Measurements from ENCODE around the gene COL18A1. TPM values are rescaled to one million over a fixed set of nuclear protein-coding genes. Genes with fewer than 3 reads are reported as not detected.

COL18A1 gene
- total and polyA plus RNA-seq, 3 experiments from 2014 or later: 1.9 to 4.7 (median 2.2) TPM

GRCh38 chr21:45443595-45444181 is 38.7 kb downstream of the COL18A1 start:
- Histone ChIP-seq H3K36me3 (ENCODE audit: insufficient read depth, low read length) (no peaks in the 10 kb centered on the region), H3K4me3 (ENCODE audit: low read length) (no peak overlapping the region), H3K27me3 (ENCODE audit: insufficient read depth, low read length, poor library complexity, severe bottlenecking) (no peaks in the 10 kb centered on the region), H3K4me1 (ENCODE audit: insufficient read depth, low read length) (peaks cover 6% of the 10 kb centered on the region), H3K9me3 (ENCODE audit: low read length) (no peaks in the 10 kb centered on the region), H3K27ac (ENCODE audit: low read depth, low read length) (no peak overlapping the region)
- Mint-ChIP-seq H3K27ac (no peak overlapping the region), H3K36me3 (no peaks in the 10 kb centered on the region), H3K4me1 (peaks cover 4 to 8% (median 5%) of the 10 kb centered on the region in 3 donors), H3K27me3 (peaks cover 14 to 34% of the 10 kb centered on the region in 2 donors), H3K4me3 (no peak overlapping the region), H3K9me3 (no peaks in the 10 kb centered on the region)
- CTCF ChIA-PET: no interaction called here
- peak in 2 of 5 donors; percentile 8 to 35 for DNase-seq
- POLR2A ChIA-PET: interaction anchor here (0.7 kb wide), 1 partner anchor 989 kb away, joined by 8 read pairs; no protein-coding TSS in a partner anchor

GRCh38 chr21:45444385-45444784 is 39.4 kb downstream of the COL18A1 start:
- H3K27me3 Mint-ChIP-seq: peaks cover 14 to 35% of the 10 kb centered on the region in 2 donors
- ChIA-PET POLR2A (no interaction called here), CTCF (no interaction called here)

GRCh38 chr21:45445369-45445768 is 40.4 kb downstream of the COL18A1 start:
- peaks cover 13 to 35% of the 10 kb centered on the region in 2 donors for H3K27me3 Mint-ChIP-seq
- H3K9me3 Mint-ChIP-seq: no peaks in the 10 kb centered on the region
- no peaks in the 10 kb centered on the region for H3K4me1 Mint-ChIP-seq
- H3K4me3 Mint-ChIP-seq: no peak overlapping the region
- no peaks in the 10 kb centered on the region for H3K36me3 Mint-ChIP-seq
- Histone ChIP-seq H3K36me3 (ENCODE audit: insufficient read depth, low read length) (no peaks in the 10 kb centered on the region), H3K4me1 (ENCODE audit: insufficient read depth, low read length) (no peaks in the 10 kb centered on the region), H3K27me3 (ENCODE audit: insufficient read depth, low read length, poor library complexity, severe bottlenecking) (no peaks in the 10 kb centered on the region), H3K4me3 (ENCODE audit: low read length) (no peak overlapping the region), H3K27ac (ENCODE audit: low read depth, low read length) (no peak overlapping the region), H3K9me3 (ENCODE audit: low read length) (no peaks in the 10 kb centered on the region)
- CTCF ChIA-PET: no interaction called here
- POLR2A ChIA-PET: no interaction called here
- H3K27ac Mint-ChIP-seq: peak overlapping the region in 1 of 8 donors; percentile 24
- no peak for DNase-seq

More at GRCh38 chr21:45444385-45444784, 39.4 kb downstream of the COL18A1 start:
- Mint-ChIP-seq H3K4me1 (peaks cover 1 to 3% (median 2%) of the 10 kb centered on the region in 3 donors), H3K9me3 (no peaks in the 10 kb centered on the region), H3K36me3 (no peaks in the 10 kb centered on the region), H3K27ac (no peak overlapping the region), H3K4me3 (no peak overlapping the region)
- H3K9me3 ChIP-seq (ENCODE audit: low read length): no peaks in the 10 kb centered on the region
- no peaks in the 10 kb centered on the region for H3K36me3 ChIP-seq (ENCODE audit: insufficient read depth, low read length)
- DNase-seq: peak in 1 of 5 donors; percentile 12
- no peaks in the 10 kb centered on the region for H3K4me1 ChIP-seq (ENCODE audit: insufficient read depth, low read length)
- no peaks in the 10 kb centered on the region for H3K27me3 ChIP-seq (ENCODE audit: insufficient read depth, low read length, poor library complexity, severe bottlenecking)
- no peak overlapping the region for H3K27ac ChIP-seq (ENCODE audit: low read depth, low read length)
- H3K4me3 ChIP-seq (ENCODE audit: low read length): no peak overlapping the region

GRCh38 chr21:45447821-45448220 is 42.9 kb downstream of the COL18A1 start:
- no peaks in the 10 kb centered on the region for H3K36me3 ChIP-seq (ENCODE audit: insufficient read depth, low read length)
- Mint-ChIP-seq H3K36me3 (no peaks in the 10 kb centered on the region), H3K4me1 (no peaks in the 10 kb centered on the region), H3K27ac (no peak overlapping the region), H3K27me3 (peaks cover 11 to 35% of the 10 kb centered on the region in 2 donors), H3K9me3 (no peaks in the 10 kb centered on the region), H3K4me3 (no peak overlapping the region)
- no peaks in the 10 kb centered on the region for H3K4me1 ChIP-seq (ENCODE audit: insufficient read depth, low read length)
- ChIA-PET POLR2A (no interaction called here), CTCF (no interaction called here)
- no peaks in the 10 kb centered on the region for H3K27me3 ChIP-seq (ENCODE audit: insufficient read depth, low read length, poor library complexity, severe bottlenecking)
- peak in 1 of 5 donors; percentile 15 for DNase-seq
- H3K9me3 ChIP-seq (ENCODE audit: low read length): no peaks in the 10 kb centered on the region
- no peak overlapping the region for H3K4me3 ChIP-seq (ENCODE audit: low read length)
- no peak overlapping the region for H3K27ac ChIP-seq (ENCODE audit: low read depth, low read length)

GRCh38 chr21:45448283-45448809 is 43.4 kb downstream of the COL18A1 start:
- no peak for DNase-seq
- POLR2A ChIA-PET: no interaction called here
- H3K27ac ChIP-seq (ENCODE audit: low read depth, low read length): no peak overlapping the region
- Mint-ChIP-seq H3K4me3 (no peak overlapping the region), H3K27ac (no peak overlapping the region), H3K4me1 (peaks cover 0 to 2% (median 0%) of the 10 kb centered on the region in 3 donors), H3K27me3 (peaks cover 11 to 35% of the 10 kb centered on the region in 2 donors), H3K9me3 (no peaks in the 10 kb centered on the region), H3K36me3 (no peaks in the 10 kb centered on the region)
- H3K9me3 ChIP-seq (ENCODE audit: low read length): no peaks in the 10 kb centered on the region
- CTCF ChIA-PET: no interaction called here
- H3K36me3 ChIP-seq (ENCODE audit: insufficient read depth, low read length): no peaks in the 10 kb centered on the region
- no peak overlapping the region for H3K4me3 ChIP-seq (ENCODE audit: low read length)
- no peaks in the 10 kb centered on the region for H3K27me3 ChIP-seq (ENCODE audit: insufficient read depth, low read length, poor library complexity, severe bottlenecking)
- H3K4me1 ChIP-seq (ENCODE audit: insufficient read depth, low read length): no peaks in the 10 kb centered on the region

- CTCF ChIA-PET: no interaction called here
These were observed 44.1 kb downstream of the COL18A1 start for GRCh38 chr21:45448810-45449657.

GRCh38 chr21:45449658-45450422 is 44.9 kb downstream of the COL18A1 start:
- Histone ChIP-seq H3K27ac (ENCODE audit: low read depth, low read length) (no peak overlapping the region), H3K9me3 (ENCODE audit: low read length) (no peaks in the 10 kb centered on the region), H3K27me3 (ENCODE audit: insufficient read depth, low read length, poor library complexity, severe bottlenecking) (no peaks in the 10 kb centered on the region), H3K4me3 (ENCODE audit: low read length) (no peak overlapping the region), H3K36me3 (ENCODE audit: insufficient read depth, low read length) (no peaks in the 10 kb centered on the region), H3K4me1 (ENCODE audit: insufficient read depth, low read length) (no peaks in the 10 kb centered on the region)
- peak overlapping the region in 1 of 7 donors; percentile 65 for H3K4me3 Mint-ChIP-seq
- H3K27ac Mint-ChIP-seq: no peak overlapping the region
- ChIA-PET POLR2A (no interaction called here), CTCF (no interaction called here)
- H3K27me3 Mint-ChIP-seq: peaks cover 11 to 33% of the 10 kb centered on the region in 2 donors
- H3K9me3 Mint-ChIP-seq: no peaks in the 10 kb centered on the region
- H3K36me3 Mint-ChIP-seq: no peaks in the 10 kb centered on the region
- peak in 1 of 5 donors; percentile 36 for DNase-seq
- H3K4me1 Mint-ChIP-seq: peaks cover 0 to 2% (median 0%) of the 10 kb centered on the region in 3 donors

More at GRCh38 chr21:45448810-45449657, 44.1 kb downstream of the COL18A1 start:
- Mint-ChIP-seq H3K36me3 (no peaks in the 10 kb centered on the region), H3K4me3 (no peak overlapping the region), H3K27ac (no peak overlapping the region), H3K9me3 (no peaks in the 10 kb centered on the region), H3K4me1 (peaks cover 0 to 2% (median 0%) of the 10 kb centered on the region in 3 donors), H3K27me3 (peaks cover 11 to 35% of the 10 kb centered on the region in 2 donors)
- H3K9me3 ChIP-seq (ENCODE audit: low read length): no peaks in the 10 kb centered on the region
- POLR2A ChIA-PET: no interaction called here
- H3K27me3 ChIP-seq (ENCODE audit: insufficient read depth, low read length, poor library complexity, severe bottlenecking): no peaks in the 10 kb centered on the region
- H3K36me3 ChIP-seq (ENCODE audit: insufficient read depth, low read length): no peaks in the 10 kb centered on the region
- no peak overlapping the region for H3K27ac ChIP-seq (ENCODE audit: low read depth, low read length)
- H3K4me3 ChIP-seq (ENCODE audit: low read length): no peak overlapping the region
- no peaks in the 10 kb centered on the region for H3K4me1 ChIP-seq (ENCODE audit: insufficient read depth, low read length)
- DNase-seq: peak in 1 of 5 donors; percentile 37

Data from CD8-positive, alpha-beta memory T cell (primary cell).